T47D (cell line): Measurements from ENCODE around the gene HOXA9.

ENCODE experiments used
- DNase-seq, 2 experiments: peaks; one replicate each; pipeline versions ENCODE4 v3.0.0 to v3.0.0-alpha.2; 2011 to 2012; ENCODE audit warnings: low read depth in 1 of 2, low spot score in 1 of 2
- JUND ChIP-seq: IDR thresholded peaks from 2 replicates; pipeline ENCODE4 v1.6.1; 2012; ENCODE audit warnings: low read depth
- in situ Hi-C: cut with HindIII; loops from 2 replicates; pipeline ENCODE4 v1.10.0; 2016; ENCODE audit warnings: low sequenced_read_pairs, low pct_unique_long_range_greater_than_20kb

HOXA9 gene

DNA sequence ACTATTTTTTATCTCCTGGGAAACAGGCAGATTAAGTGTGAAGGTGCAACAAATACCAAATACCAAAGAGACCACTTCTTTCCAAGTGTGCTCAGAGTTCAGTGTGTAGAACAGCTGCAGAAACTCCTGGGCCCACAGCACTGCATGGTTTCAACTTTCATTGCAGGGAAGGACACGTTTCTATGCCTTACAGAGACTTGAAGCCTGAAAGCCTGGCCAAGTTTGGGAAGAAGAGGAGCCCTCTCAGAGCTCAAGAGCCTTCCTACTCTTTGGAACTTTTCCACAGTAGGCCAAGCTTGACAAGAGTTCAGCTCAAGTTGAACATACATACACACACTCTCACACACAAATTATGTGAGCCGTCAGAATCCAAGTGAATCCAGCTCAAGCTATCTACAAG, 37.3 kb downstream of the HOXA9 start:
- in situ Hi-C loops, result no loop called here
- no peak for TF ChIP-seq JUND

DNA sequence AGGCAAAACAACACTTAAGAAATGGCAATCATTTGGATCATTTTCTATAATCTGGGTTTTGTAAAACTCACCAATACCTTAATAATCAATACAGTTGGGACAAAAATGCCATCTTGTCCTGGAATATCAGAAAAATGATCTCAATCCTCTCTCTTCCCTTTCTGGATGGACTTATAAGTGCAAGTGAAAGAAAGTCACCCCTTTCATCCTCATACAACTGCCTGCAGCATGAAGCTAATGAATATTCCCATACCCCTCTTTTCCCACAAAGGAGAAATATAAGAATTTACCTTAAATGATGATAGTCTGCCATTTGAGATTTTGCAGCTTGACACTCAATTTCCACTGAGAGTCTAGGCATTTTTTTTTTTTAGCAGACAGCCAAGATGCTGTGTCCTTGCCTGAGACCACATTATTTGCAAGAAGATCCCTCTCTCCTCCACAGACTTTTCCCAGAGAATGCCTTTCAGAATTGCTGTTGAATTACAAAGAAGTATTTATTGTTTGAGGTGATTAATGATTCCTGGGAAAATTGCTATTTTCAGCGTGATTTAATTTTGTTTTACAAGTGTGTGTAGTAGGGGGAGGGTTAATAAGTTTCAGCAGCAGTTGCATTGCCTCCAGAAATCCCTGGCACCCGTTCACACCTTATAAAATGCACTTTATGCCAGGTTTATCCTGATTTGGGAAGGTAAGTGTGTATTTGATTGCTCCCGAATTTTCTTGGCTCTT, 38.6 kb downstream of the HOXA9 start:
- no peak for DNase-seq
- in situ Hi-C loops, result no loop called here
- TF ChIP-seq JUND, result no peak

More for the DNA sequence above, 37.3 kb downstream of the HOXA9 start:
- DNase-seq, result no peak

DNA sequence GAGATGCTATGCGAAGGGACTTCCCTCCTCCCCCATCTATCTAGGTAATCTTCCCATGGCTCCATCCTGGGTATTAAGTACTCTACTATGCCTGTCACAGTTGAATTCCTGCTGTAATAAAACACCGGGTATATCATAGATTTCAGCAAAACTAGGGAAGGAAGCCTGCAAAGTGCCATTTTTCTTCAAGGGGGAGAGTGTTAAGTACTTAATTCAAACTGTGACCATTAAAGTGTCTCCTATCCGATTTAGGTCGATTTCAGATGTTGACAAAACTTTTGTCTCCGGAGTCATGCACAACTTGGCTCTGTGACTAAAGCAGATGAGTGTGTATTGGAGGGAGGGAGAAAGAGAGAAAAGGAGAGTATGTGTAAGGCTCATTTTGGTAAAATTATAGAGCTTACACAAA, 39.3 kb downstream of the HOXA9 start:
- no peak for TF ChIP-seq JUND
- DNase-seq, result no peak
- in situ Hi-C loops, result no loop called here

DNA sequence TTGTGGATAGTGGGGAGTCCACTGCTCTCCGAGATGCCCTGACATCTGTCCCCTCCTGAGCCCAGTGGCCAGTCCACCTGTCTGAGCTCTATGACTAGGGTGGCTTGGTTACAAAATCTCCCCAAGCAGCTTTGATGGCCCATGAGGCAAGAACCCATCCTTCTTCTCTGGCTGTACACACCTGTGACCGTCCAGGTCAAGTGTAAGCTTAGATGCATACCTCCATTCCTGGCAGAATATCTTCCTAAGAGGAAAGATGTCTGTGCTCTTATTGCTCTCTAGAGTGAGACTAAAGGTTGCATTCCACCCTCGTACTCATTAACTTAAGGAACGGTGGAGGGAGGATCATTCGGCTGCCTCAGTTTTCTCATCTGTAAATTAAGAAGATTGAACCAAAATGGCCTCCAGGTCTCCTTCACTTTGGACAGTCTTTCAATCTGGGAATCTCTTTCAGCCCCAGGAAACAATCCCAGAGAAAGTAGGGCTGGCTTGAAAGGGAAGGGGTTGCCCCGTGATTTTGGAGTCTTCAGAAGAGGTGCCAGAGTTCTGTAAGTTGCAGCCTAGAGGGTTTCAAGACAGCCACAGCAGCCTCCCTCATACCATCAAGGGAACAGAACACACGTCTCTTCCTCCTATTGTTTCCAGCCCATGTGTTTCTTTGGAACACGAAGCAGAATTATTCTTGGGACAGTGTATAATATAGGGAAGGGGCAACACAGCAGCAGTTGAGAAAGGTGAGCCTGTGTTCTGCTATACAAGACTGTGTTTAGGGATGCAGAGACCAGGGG, 40.2 kb downstream of the HOXA9 start:
- in situ Hi-C loops, result no loop called here
- no peak for DNase-seq
- TF ChIP-seq JUND, result no peak

DNA sequence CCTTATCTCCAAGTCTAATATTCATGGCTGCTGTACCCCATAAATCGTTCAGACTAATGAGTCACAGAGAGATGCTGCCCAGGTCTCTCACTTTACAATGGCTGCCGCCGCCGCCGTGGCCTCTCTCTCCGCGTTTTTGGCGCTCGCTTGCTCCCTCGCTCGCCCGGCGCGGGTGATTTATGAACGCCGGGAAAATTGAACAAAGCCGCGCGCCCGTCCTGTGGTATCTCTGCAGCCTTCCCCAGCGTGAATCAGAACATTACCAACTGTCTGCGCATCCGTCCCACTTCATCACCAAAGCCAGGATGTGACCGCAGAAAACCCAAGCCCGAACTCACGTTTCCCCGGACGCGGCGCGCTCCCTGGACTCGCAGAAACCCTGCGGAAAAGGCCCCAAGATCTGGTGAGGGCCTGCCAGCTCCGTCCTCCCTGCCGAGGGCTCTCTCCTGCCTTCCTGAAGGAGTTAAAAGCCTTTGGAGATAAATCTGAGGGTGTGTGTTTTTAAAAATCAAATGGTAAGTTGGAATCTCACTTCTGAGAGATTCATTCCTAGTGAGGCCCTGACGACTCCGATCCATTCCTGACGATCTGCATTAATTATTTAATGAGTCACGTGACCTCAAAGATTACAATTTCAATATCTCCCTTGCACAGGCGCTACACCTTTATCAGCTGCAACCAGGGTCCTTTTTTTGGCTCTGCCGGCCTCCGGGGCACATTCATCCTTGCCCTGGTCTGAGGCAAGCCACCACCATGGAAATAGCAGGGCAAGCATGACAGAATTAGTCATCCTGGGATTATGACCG, 41.0 kb downstream of the HOXA9 start:
- TF ChIP-seq JUND, result no peak
- DNase-seq, result no peak
- in situ Hi-C loops, result no loop called here

DNA sequence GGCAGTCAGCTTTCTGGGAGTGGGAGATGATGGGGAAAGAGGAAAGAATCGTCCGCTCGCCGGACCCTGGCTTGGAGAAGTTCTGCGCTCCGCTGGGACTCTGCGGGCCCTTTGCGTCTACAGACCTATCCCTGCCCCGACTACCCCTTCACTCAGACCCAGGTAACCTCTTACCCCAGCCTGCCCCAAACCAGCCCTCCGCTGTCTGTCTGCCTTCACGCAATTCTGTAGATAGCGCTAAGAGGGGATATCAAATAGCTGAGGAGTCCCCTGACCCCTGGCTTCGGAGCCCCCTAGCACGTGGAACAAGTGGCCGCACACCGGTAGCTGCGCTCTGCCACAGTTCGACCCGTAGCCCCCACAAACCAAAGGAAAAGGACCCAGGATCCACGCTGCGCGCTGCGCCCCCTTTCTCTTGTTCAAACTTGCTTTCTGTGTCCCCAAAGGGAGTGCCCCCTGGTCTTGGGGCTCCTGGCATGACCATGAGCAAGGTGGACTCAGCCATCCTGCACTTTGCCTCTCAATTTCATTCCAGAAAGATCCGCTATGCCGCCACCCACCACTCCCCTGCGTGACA, 41.8 kb downstream of the HOXA9 start:
- in situ Hi-C loops, result no loop called here
- no peak for DNase-seq
- TF ChIP-seq JUND, result no peak

DNA sequence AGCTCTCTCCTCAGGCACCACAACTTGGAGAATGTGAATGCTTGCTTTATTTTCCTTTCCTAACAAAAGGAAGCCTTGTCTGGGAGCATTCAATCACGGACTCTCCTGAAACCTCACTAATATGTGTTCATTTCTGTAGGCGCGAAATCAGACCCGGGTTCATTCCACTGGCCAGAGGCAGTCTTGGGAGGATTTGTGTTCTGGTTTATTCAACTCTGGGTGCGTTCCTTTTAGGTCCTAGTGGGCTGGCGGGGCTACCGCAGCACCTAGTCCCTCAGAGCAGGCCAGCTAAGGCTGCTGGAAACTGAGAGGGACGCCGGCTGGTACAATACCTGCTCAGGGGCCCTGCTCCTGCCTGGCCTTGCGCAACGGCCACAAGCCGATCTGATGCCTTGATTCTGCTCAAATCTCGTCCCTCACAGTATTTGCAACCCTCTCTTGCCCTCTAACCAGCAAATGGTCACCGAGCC, 42.3 kb downstream of the HOXA9 start:
- TF ChIP-seq JUND, result no peak
- in situ Hi-C loops, result no loop called here
- DNase-seq, result no peak

DNA sequence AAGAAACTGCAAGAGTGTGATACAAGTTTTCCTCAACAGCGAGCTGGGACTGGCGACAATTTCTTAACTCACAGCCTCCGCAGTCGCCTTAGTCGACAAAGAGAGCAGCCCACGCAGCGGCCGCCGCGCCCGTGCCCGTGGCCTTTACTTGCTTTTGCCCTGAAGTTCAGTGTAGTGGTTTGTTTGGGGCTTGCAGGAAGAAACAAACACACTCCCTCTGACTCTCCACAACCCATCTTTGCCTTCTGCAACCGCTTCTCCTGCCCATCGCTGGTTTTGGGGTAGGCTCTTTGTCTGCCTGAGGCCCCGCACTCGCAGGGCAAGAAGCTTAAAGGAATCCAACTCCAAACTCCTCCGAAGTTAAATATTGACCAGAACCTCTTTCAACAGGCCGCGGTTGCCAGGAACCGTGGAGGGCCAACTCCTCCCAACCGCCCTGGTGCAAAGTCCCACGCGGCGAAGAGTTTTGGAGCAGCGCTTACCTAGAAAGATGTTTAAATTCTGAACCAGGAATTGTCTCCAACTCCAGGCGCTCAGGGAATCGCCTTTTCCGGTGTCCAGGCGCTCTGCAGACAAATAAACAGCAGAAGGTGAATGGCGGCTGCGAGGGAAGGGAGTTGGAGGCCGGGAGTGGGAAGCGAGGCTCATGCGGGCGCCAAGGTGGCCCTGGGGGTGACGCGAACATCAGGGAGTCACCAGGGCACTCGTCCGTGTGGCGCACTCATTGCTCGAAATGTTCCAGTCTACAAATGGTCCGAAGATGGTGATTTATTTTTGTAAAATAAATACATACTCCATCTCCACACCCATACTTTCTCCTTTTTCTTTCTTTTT, 43.0 kb downstream of the HOXA9 start:
- TF ChIP-seq JUND, result no peak
- in situ Hi-C loops, result no loop called here
- DNase-seq, result no peak

DNA sequence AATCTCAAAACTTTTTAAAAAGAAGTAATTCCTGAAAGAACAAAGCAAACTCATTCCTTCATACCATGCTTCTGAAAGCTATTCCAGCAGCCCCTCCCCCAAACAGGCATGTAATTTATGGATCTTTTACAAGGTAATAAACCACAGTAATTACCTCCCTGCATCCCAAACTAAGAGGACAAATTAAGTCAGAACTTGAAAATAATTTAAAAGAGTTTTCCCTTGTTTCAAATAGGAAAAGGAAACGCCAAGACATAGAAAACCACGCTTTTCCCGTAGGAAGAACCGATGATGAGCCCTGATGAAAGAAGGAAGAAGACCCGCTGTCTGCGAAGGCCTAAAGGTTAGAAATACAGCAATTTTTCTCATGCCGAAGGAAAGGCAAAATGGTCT, 43.7 kb downstream of the HOXA9 start:
- no peak for DNase-seq
- in situ Hi-C loops, result no loop called here
- no peak for TF ChIP-seq JUND

DNA sequence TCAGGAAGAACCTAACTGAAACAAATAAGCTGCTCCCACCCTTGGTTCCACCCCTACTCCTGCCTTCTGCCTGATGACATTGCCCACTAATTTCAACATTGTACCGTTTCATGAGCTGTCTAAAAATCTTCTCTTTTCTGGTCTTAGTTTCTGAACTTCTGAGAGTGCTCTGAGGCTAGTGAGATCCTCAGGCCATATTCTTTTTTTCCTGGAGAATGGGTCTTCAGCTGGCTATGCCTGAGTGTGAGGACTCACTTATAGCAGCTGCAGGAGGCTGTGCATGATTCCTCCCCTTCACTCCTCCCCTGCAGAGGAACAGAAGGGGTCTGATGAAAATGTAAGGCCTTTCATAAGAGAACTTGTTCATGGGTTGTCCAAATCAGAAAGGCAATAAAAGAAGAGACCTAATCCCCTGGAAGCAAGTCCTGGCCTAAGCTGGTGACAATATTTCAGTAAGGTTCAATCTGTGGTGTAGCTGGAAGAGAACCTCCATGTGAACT, 45.9 kb downstream of the HOXA9 start:
- DNase-seq, result no peak
- in situ Hi-C loops, result no loop called here
- TF ChIP-seq JUND, result no peak

DNA sequence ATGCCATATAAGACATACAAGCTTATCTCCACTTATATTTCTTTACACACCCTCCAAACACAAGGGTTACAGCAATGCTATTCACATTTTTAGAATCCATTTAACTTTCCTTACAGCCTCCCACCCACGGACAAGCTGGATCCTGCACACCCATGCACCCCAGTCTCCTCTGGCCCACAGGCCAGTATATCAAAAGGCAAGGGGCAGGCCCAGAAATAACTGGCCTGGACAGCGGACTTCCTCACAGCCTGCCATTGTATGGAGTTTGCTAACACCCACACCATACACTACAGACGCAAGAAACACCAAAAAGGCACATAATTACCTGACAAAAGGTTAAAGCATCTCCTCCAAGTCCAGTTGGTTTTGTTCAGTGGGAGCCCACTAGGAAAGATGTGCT, 46.8 kb downstream of the HOXA9 start:
- in situ Hi-C loops, result no loop called here
- TF ChIP-seq JUND, result no peak
- DNase-seq, result no peak
